Activated CD4-positive, alpha-beta T cell treated with anti-CD3 and anti-CD28 coated beads for 48 hours (primary cell): ENCODE results near the gene TBC1D2.
"Not testable (repeated sequence)": the region's sequence is repeated elsewhere in the genome, so short reads cannot be mapped to it uniquely, and the experiment has no call there.

ENCODE experiments used
- DNase-seq: peaks from one replicate; pipeline ENCODE4 v3.0.0-alpha.2; 2020

The TBC1D2 gene

GRCh38 chr9:98271479-98271878 is 16.0 kb upstream of the TBC1D2 start:
- DNase-seq, result no peak

- DNase-seq, result not testable (repeated sequence)
Observed at GRCh38 chr9:98270284-98270683, 14.8 kb upstream of the TBC1D2 start.

- DNase-seq, result not testable (repeated sequence)
Observed at GRCh38 chr9:98269652-98270051, 14.2 kb upstream of the TBC1D2 start.

- not testable (repeated sequence) for DNase-seq
Observed at GRCh38 chr9:98267556-98267955, 12.1 kb upstream of the TBC1D2 start.

GRCh38 chr9:98264516-98264915 is 9.1 kb upstream of the TBC1D2 start:
- DNase-seq, result no peak

GRCh38 chr9:98263482-98264357 is 8.3 kb upstream of the TBC1D2 start:
- DNase-seq, result peak; percentile 89

GRCh38 chr9:98263080-98263479 is 7.6 kb upstream of the TBC1D2 start:
- no peak for DNase-seq

GRCh38 chr9:98262056-98262455 is 6.6 kb upstream of the TBC1D2 start:
- no peak for DNase-seq

GRCh38 chr9:98260635-98261034 is 5.2 kb upstream of the TBC1D2 start:
- no peak for DNase-seq

- no peak for DNase-seq
Observed at GRCh38 chr9:98259791-98260190, 4.3 kb upstream of the TBC1D2 start.

GRCh38 chr9:98256756-98257155 is 1.3 kb upstream of the TBC1D2 start:
- peak; percentile 49 for DNase-seq

- DNase-seq, result peak; percentile 50
Observed at GRCh38 chr9:98255061-98255577, 330 bp downstream of the TBC1D2 start.

- no peak for DNase-seq
Observed at GRCh38 chr9:98254228-98255060, 1.0 kb downstream of the TBC1D2 start.

- no peak for DNase-seq
Observed at GRCh38 chr9:98253565-98253964, 1.9 kb downstream of the TBC1D2 start.

- DNase-seq, result no peak
Observed at GRCh38 chr9:98251551-98251950, 3.9 kb downstream of the TBC1D2 start.

- DNase-seq, result no peak
Observed at GRCh38 chr9:98249771-98250170, 5.7 kb downstream of the TBC1D2 start.

GRCh38 chr9:98248737-98249474 is 6.5 kb downstream of the TBC1D2 start:
- peak; percentile 50 for DNase-seq

- DNase-seq, result no peak
Observed at GRCh38 chr9:98247831-98248657, 7.4 kb downstream of the TBC1D2 start.

- no peak for DNase-seq
Observed at GRCh38 chr9:98242426-98242825, 13.0 kb downstream of the TBC1D2 start.

- DNase-seq, result no peak
Observed at GRCh38 chr9:98241357-98242300, 13.8 kb downstream of the TBC1D2 start.

- DNase-seq, result no peak
Observed at GRCh38 chr9:98240475-98240874, 15.0 kb downstream of the TBC1D2 start.
